WTC11 (cell line): ENCODE measurements around the gene PSMA3. TPM values are rescaled to one million over a fixed set of nuclear protein-coding genes. Genes with fewer than 3 reads are reported as not detected.

Experiments
- ATF1 ChIP-seq: sonication (generic); formaldehyde crosslinking; IDR thresholded peaks from 2 replicates; pipeline ENCODE4 v1.8.1; 2023; ENCODE audit warnings: mild to moderate bottlenecking, moderate library complexity, missing genetic modification reagents
- ATF2 ChIP-seq: sonication (generic); formaldehyde crosslinking; IDR thresholded peaks from 2 replicates; pipeline ENCODE4 v1.8.1; 2022; ENCODE audit warnings: low read depth, missing genetic modification reagents, borderline replicate concordance
- CREM ChIP-seq: sonication (generic); formaldehyde crosslinking; IDR thresholded peaks from 2 replicates; pipeline ENCODE4 v1.8.1; 2022; ENCODE audit warnings: mild to moderate bottlenecking, missing genetic modification reagents, moderate library complexity
- E2F1 ChIP-seq: sonication (generic); formaldehyde crosslinking; IDR thresholded peaks from 2 replicates; pipeline ENCODE4 v1.8.0; 2022; ENCODE audit warnings: mild to moderate bottlenecking, missing genetic modification reagents
- E2F5 ChIP-seq: sonication (generic); formaldehyde crosslinking; IDR thresholded peaks from 2 replicates; pipeline ENCODE4 v1.8.1; 2022; ENCODE audit warnings: mild to moderate bottlenecking, moderate library complexity, missing genetic modification reagents
- ESRRA ChIP-seq: sonication (generic); formaldehyde crosslinking; IDR thresholded peaks from 2 replicates; pipeline ENCODE4 v1.8.1; 2022; ENCODE audit warnings: mild to moderate bottlenecking, missing genetic modification reagents, borderline replicate concordance
- GRHL2 ChIP-seq: fragments of 250-450 bp; sonication (Bioruptor Pico); IDR thresholded peaks from 2 replicates; pipeline ENCODE4 v1.8.0; 2022; ENCODE audit warnings: mild to moderate bottlenecking, moderate library complexity; ENCODE audit not compliant: insufficient replicate concordance, severe bottlenecking
- KAT7 ChIP-seq: sonication (generic); formaldehyde crosslinking; IDR thresholded peaks from 2 replicates; pipeline ENCODE4 v1.8.1; 2023; ENCODE audit warnings: missing genetic modification reagents, mild to moderate bottlenecking, borderline replicate concordance
- MLX ChIP-seq: sonication (generic); formaldehyde crosslinking; IDR thresholded peaks from 2 replicates; pipeline ENCODE4 v1.8.1; 2023; ENCODE audit warnings: mild to moderate bottlenecking, missing genetic modification reagents, moderate library complexity
- NFE2L1 ChIP-seq: sonication (generic); formaldehyde crosslinking; IDR thresholded peaks from 2 replicates; pipeline ENCODE4 v1.8.1; 2023; ENCODE audit warnings: missing genetic modification reagents
- PRRX2 ChIP-seq: fragments of 250-450 bp; sonication (Bioruptor Pico); IDR thresholded peaks from 2 replicates; pipeline ENCODE4 v1.8.0; 2021; ENCODE audit warnings: mild to moderate bottlenecking
- SMAD3 ChIP-seq: sonication (generic); formaldehyde crosslinking; IDR thresholded peaks from 2 replicates; pipeline ENCODE4 v1.8.0; 2022; ENCODE audit warnings: missing genetic modification reagents, mild to moderate bottlenecking, borderline replicate concordance
- STAT6 ChIP-seq: sonication (generic); formaldehyde crosslinking; conservative IDR thresholded peaks from 2 replicates; pipeline ENCODE4 v1.8.1; 2023; ENCODE audit warnings: mild to moderate bottlenecking, low read depth, missing genetic modification reagents, moderate library complexity
- TEAD1 ChIP-seq: sonication (generic); formaldehyde crosslinking; IDR thresholded peaks from 2 replicates; pipeline ENCODE4 v1.8.0; 2022; ENCODE audit warnings: mild to moderate bottlenecking, missing genetic modification reagents
- ZBTB43 ChIP-seq: sonication (generic); formaldehyde crosslinking; IDR thresholded peaks from 2 replicates; pipeline ENCODE4 v1.8.1; 2023; ENCODE audit warnings: mild to moderate bottlenecking, missing genetic modification reagents
- ZNF232 ChIP-seq: sonication (generic); formaldehyde crosslinking; IDR thresholded peaks from 2 replicates; pipeline ENCODE4 v1.8.0; 2022; ENCODE audit warnings: mild to moderate bottlenecking, missing genetic modification reagents
- ZNF281 ChIP-seq: sonication (generic); formaldehyde crosslinking; IDR thresholded peaks from 2 replicates; pipeline ENCODE4 v1.8.0; 2023; ENCODE audit warnings: mild to moderate bottlenecking, missing genetic modification reagents
- ZNF396 ChIP-seq: fragments of 250-450 bp; sonication (Bioruptor Pico); IDR thresholded peaks from 2 replicates; pipeline ENCODE4 v1.8.0; 2021; ENCODE audit warnings: mild to moderate bottlenecking, moderate library complexity, borderline replicate concordance
- ZNF425 ChIP-seq: fragments of 250-450 bp; sonication (Bioruptor Pico); conservative IDR thresholded peaks from 2 replicates; pipeline ENCODE4 v1.9.0; 2021; ENCODE audit warnings: mild to moderate bottlenecking
- ZNF671 ChIP-seq: fragments of 250-450 bp; sonication (Bioruptor Pico); IDR thresholded peaks from 2 replicates; pipeline ENCODE4 v1.8.0; 2021; ENCODE audit warnings: mild to moderate bottlenecking
- total RNA-seq: library from RNA; stranded (reverse); gene quantifications from 3 replicates; pipeline ENCODE4 v1.2.3, GENCODE V29; 2021

Gene PSMA3
- total RNA-seq, 1 experiment from 2014 or later = 286 TPM

- no peak for TF ChIP-seq E2F1 (CRISPR knock-in tag)
- no peak for TF ChIP-seq ZNF281
- no peak for TF ChIP-seq ZNF232 (CRISPR knock-in tag)
- no peak for TF ChIP-seq ATF2
- TF ChIP-seq E2F5 = 0 out of 2 replicates have a peak, but pooled peaks have one; percentile 42
- TF ChIP-seq ZNF396 (CRISPR knock-in tag) = peak; percentile 86; the same call in 1 of the 2 replicates
- TF ChIP-seq ESRRA = no peak
- peak; percentile 57; the same call in 1 of the 2 replicates for TF ChIP-seq SMAD3 (CRISPR knock-in tag)
- peak; percentile 86; the same call in 1 of the 2 replicates for TF ChIP-seq ZNF671 (CRISPR knock-in tag)
- no peak for TF ChIP-seq CREM (CRISPR knock-in tag)
- no peak for TF ChIP-seq GRHL2 (CRISPR knock-in tag)
- no peak for TF ChIP-seq ATF1 (CRISPR knock-in tag)
- TF ChIP-seq ZBTB43 (CRISPR knock-in tag) = no peak
- no peak for TF ChIP-seq MLX (CRISPR knock-in tag)
- TF ChIP-seq TEAD1 (CRISPR knock-in tag) = peak; percentile 67; the same call in 1 of the 2 replicates
- no peak for TF ChIP-seq ZNF425 (CRISPR knock-in tag)
- TF ChIP-seq KAT7 (CRISPR knock-in tag) = no peak
- no peak for TF ChIP-seq NFE2L1 (CRISPR knock-in tag)
- TF ChIP-seq PRRX2 (CRISPR knock-in tag) = peak; percentile 95; the same call in 1 of the 2 replicates
- no peak for TF ChIP-seq STAT6 (CRISPR knock-in tag)
These were observed 53.3 kb downstream of the PSMA3 start (continued) for GRCh38 chr14:58297762-58298476.
